ENCODE data around the gene PARP1.

Gene PARP1

DNA sequence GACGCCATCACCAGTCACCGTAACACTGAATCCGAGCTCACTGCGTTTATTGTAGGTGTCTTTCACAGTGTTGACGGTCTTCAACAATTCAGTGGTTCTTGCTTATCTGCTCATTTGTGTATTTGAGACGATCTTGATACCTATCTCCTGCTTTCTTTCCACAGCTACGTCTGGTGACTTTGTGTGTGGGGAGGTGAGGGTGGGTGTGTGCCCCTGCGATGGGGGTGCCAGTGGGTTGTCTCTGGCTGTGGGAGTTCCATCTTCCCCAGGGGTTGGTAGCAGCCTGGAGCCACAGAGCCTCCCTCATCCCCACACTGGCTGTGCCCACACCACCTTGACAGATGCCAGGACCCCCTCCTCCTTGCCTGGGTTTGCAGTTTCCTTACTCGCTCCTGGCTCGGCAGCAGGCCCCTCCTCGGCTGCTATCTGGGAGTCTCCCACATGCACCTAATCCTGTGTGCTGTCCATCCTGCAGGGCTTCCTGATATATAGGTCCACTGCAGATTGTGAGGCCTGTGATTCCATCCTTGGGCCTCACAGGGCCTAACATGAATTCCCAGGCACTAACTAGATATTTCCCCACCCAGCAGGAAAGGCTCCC lies 6.3 kb upstream of the PARP1 start:
- no peaks in the 10 kb centered on the region for H3K4me1 ChIP-seq (ENCODE audit: insufficient read depth, poor library complexity, severe bottlenecking)
- H3K36me3 ChIP-seq (ENCODE audit: low read depth) = no peaks in the 10 kb centered on the region
- H3K27ac ChIP-seq (ENCODE audit: poor library complexity, severe bottlenecking) = no peak overlapping the region
- no peak for TF ChIP-seq CTCF (IDR thresholded peaks at IDR 0.05; ENCODE audit: poor library complexity, severe bottlenecking)
- DNase-seq (ENCODE audit: low spot score) (no peak), ATAC-seq (ENCODE audit: low read depth) (no peak)
- H3K27me3 ChIP-seq (ENCODE audit: insufficient read depth, poor library complexity, severe bottlenecking) = no peaks in the 10 kb centered on the region
- H3K4me3 ChIP-seq (ENCODE audit: severe bottlenecking) = no peak overlapping the region
- H3K9me3 ChIP-seq (ENCODE audit: severe bottlenecking) = no peaks in the 10 kb centered on the region

DNA sequence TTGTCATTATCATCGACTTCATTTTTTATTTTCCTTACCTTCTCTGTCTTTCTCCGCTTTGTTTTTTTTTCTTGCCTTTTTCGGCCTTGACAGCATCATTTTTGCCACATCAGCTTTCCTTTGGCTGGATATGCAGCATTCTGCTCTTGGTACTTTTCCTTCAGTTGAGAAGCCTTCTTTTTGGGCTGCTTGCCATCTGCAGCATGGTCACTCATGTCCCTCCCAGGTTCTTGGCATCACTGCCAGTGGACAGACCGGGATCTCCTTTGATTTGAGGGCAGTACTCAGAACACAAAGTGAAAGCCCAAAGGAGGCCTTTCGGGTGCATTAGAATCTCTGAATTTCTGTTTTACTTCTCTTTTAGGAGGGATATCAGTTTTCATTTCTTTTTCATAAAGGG lies 3.7 kb upstream of the PARP1 start:
- ATAC-seq (ENCODE audit: low read depth) = no peak
- no peak for TF ChIP-seq CTCF (IDR thresholded peaks at IDR 0.05; ENCODE audit: poor library complexity, severe bottlenecking)
- Histone ChIP-seq H3K4me3 (ENCODE audit: severe bottlenecking) (no peak overlapping the region), H3K4me1 (ENCODE audit: insufficient read depth, poor library complexity, severe bottlenecking) (no peaks in the 10 kb centered on the region), H3K27me3 (ENCODE audit: insufficient read depth, poor library complexity, severe bottlenecking) (no peaks in the 10 kb centered on the region), H3K27ac (ENCODE audit: poor library complexity, severe bottlenecking) (no peak overlapping the region), H3K9me3 (ENCODE audit: severe bottlenecking) (no peaks in the 10 kb centered on the region), H3K36me3 (ENCODE audit: low read depth) (no peaks in the 10 kb centered on the region)
- DNase-seq (ENCODE audit: low spot score) = no peak

DNA sequence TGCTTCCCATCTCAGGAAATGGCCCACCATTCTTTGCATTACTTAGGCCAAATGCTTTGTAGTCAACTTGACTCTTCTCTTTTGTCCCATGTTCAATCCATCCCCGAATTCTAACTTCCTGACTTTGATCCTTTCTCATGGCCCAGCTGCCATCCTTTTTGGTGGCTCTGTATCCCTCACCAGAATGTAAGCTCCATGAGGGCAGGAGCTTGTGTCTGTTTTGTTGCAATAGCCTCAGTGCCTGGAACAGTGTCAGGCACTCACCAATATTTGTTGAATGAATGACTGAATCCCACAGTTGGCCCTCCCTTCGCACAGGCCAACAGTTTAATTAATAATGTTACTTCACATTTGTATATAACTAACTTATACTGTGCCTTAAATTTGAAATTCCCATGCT lies 3.1 kb upstream of the PARP1 start:
- ATAC-seq (ENCODE audit: low read depth) = no peak
- no peak for TF ChIP-seq CTCF (IDR thresholded peaks at IDR 0.05; ENCODE audit: poor library complexity, severe bottlenecking)
- Histone ChIP-seq H3K36me3 (ENCODE audit: low read depth) (no peaks in the 10 kb centered on the region), H3K4me1 (ENCODE audit: insufficient read depth, poor library complexity, severe bottlenecking) (peaks cover 3% of the 10 kb centered on the region), H3K27ac (ENCODE audit: poor library complexity, severe bottlenecking) (no peak overlapping the region), H3K4me3 (ENCODE audit: severe bottlenecking) (no peak overlapping the region), H3K9me3 (ENCODE audit: severe bottlenecking) (no peaks in the 10 kb centered on the region), H3K27me3 (ENCODE audit: insufficient read depth, poor library complexity, severe bottlenecking) (no peaks in the 10 kb centered on the region)
- no peak for DNase-seq (ENCODE audit: low spot score)

- no peaks in the 10 kb centered on the region for H3K9me3 ChIP-seq (ENCODE audit: severe bottlenecking)
- H3K27ac ChIP-seq (ENCODE audit: poor library complexity, severe bottlenecking) = no peak overlapping the region
- no peaks in the 10 kb centered on the region for H3K27me3 ChIP-seq (ENCODE audit: insufficient read depth, poor library complexity, severe bottlenecking)
- H3K4me3 ChIP-seq (ENCODE audit: severe bottlenecking) = no peak overlapping the region
- H3K36me3 ChIP-seq (ENCODE audit: low read depth) = no peaks in the 10 kb centered on the region
- no peak for ATAC-seq (ENCODE audit: low read depth)
- H3K4me1 ChIP-seq (ENCODE audit: insufficient read depth, poor library complexity, severe bottlenecking) = peaks cover 8% of the 10 kb centered on the region
- no peak for TF ChIP-seq CTCF (IDR thresholded peaks at IDR 0.05; ENCODE audit: poor library complexity, severe bottlenecking)
- no peak for DNase-seq (ENCODE audit: low spot score)
Measured at GRCh38 chr1:226409392-226409791, 1.5 kb upstream of the PARP1 start.

DNA sequence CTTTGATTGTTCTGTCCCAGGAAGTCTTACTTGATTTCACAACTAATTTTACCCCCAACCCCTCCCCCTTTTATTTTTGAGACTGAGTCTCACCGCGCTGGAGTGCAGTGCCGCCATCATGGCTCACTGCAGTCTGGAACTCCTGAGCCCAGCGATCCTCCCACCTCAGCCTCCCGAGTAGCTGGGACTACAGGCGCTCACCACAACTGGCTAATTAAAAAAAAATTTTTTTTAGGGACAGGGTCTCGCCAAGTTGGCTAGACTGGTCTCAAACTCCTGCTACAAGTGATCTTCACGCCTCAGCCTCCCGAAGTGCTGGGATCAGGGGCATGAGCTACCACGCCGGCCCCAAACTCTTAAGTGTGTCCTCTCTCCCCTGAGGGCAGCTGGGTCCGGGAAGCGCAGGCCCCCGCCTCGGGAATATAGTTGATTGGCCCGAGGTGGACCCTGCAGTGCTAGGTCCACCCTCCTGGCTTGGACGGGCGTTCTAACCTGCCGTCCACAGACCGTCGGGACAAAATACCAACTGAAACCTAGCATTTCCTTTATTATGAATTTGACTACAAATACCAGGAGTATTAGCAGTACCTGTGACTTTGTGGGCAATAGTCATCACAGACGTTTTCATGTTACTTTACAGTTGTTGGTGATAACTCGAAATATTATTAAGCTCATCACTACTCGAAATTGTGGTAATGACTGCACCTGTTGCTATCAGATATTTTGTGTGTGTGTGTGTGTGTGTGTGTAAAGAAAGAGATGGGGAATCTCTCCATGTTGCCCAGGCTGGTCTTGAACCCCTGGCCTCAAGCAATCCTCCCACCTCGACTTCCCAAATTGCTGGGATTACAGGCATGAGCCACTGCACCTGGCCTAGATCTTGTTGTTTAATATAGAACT lies 642 bp upstream of the PARP1 start:
- Histone ChIP-seq H3K27ac (ENCODE audit: poor library complexity, severe bottlenecking) (peak overlapping the region; percentile 67), H3K27me3 (ENCODE audit: insufficient read depth, poor library complexity, severe bottlenecking) (no peaks in the 10 kb centered on the region), H3K36me3 (ENCODE audit: low read depth) (no peaks in the 10 kb centered on the region), H3K4me1 (ENCODE audit: insufficient read depth, poor library complexity, severe bottlenecking) (peaks cover 8% of the 10 kb centered on the region), H3K9me3 (ENCODE audit: severe bottlenecking) (no peaks in the 10 kb centered on the region), H3K4me3 (ENCODE audit: severe bottlenecking) (peak overlapping the region; percentile 76)
- ATAC-seq (ENCODE audit: low read depth) (no peak), DNase-seq (ENCODE audit: low spot score) (no peak)
- TF ChIP-seq CTCF (IDR thresholded peaks at IDR 0.05; ENCODE audit: poor library complexity, severe bottlenecking) = peak; percentile 52
